GM19351 (cell line): Measurements from ENCODE around the gene BBS1.
"Not testable (repeated sequence)": the region's sequence is repeated elsewhere in the genome, so short reads cannot be mapped to it uniquely, and the experiment has no call there.

Source experiments
- ATAC-seq: cut with Tn5 transposase; IDR thresholded peaks from one replicate; pipeline ENCODE4 v1.9.1; 2021; ENCODE audit warnings: mild to moderate bottlenecking, moderate library complexity; ENCODE audit not compliant: unreplicated experiment

The BBS1 gene

DNA sequence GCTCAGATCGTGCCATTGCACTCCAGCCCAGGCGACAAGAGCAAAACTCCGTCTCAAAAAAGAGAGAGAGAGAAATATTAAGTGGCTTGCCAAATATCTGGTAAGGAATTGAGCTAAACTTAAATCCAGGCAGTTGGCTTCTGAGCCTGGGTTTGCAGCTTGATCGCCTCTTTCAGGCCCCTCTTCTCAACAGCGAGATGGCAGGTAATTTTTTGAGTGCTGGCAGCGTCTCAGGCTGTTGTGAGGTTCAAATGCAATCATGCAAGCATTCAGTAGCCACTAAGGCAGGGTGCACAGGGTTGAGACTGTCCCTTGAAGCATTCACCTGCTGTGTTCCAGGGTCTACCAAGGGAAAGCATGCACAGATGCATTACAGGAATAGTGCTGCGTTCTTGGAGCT, 58.6 kb downstream of the BBS1 start:
- ATAC-seq: no peak

DNA sequence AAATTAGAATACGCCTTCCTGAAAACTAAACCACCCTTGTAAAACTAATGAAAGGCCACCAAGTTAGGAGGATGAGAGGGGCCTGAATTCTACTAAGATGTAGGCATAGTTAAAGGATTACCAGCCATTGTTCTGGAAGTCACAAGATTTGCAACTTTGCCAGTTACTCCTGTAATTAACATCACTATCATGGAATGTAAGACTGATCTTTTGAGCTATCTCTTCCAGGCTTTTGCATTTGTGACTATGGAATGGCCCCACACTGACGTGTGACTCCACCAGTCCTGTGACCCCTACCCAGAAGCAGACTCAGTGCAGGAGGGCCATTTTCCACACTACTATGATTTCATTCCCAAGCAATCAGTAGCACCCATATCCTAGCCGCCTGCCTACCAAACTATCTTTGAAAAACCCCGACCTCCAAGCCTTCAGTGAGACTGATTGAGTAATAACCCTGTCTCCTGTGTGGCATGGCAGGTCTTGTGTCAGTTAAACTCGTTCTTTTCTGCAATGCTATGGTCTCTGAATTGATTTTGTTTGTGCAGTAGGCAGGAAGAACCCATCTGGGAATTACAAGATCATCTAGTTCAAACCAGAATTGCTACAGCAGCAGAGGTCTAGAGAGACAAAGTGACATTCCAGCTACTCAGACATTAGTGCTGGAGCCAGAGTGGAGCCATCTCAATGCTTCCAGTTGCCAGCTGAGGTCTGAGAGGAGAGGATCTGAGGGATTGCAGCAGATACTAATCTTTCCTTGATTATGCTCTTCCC, 59.8 kb downstream of the BBS1 start:
- ATAC-seq: no peak

DNA sequence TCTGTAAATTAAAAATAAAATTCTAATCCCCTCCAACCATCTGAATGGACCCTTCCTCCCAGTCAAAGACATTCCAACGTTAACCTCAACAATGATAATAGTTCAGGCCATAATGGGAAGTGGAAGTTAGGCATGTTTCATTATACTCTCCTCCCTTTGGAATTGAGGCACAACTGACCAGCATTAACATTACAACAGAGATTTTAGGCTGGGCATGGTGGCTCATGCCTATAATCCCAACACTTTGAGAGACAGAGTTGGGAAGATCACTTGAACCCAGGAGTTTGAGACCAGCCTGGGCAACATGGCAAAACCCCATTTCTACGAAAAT, 60.4 kb downstream of the BBS1 start:
- ATAC-seq: no peak

DNA sequence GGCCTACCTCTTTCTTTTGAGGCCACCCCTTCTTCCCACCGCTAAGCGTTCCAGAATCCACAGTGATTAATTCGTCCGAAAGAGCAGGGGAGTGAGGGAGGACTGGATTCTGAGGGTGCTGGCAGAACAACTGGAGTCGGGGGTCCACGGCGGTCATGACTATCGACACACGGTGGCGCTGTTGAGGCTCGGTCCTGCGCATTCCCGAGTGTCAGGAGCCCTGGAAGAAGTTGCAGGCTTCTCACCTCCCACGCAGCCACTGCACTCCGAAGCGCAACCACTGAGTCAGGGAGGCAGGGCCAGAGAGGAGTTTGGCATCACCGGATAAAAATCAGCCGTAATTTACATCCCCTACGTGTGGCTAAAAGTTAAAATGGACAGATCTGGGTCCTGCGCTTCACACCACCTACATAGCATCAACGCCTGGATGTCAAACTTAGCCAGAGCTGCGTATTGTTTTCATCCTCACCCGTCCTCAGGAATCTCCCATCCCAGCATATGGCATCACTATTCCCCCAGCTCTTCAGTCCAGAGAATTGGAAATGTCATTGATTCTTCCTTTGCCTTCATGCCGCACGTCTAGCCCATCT, 68.7 kb downstream of the BBS1 start:
- ATAC-seq: no peak

DNA sequence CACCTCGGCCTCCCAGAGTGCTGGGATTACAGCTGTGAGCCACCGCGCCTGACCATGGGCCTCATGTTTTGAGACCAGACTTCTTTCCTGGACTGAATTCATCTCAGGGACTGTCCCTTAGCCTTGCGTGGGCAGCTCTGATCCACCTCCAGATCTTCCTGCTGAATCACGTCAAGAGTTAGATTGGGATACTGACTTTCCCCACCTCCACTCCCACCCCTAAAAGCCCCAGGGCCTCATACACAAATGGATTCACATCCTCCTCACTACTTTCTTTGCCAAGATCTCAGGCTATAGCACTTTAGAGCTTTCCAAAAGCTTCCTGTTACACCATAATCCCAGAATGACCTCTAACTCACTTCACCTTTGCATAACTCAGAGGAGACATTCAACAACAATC, 70.4 kb downstream of the BBS1 start:
- no peak for ATAC-seq

DNA sequence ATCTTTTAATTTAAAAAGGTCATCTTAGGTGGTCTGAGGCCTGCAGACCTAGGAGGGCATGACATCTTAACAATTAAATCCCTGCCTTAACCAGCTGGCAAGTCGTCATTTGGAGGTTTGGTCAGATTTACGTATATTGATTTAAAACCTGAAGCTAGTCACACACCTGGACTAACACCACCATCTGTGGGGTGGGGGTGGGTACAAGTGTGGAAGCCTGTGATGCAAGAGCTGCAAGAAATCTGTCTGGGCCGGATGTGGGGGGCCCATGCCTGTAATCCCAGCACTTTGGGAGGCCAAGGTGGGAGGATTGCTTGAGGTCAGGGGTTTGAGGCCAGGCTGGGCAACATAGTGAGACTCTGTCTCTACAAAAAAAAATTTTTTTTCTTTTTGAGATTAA, 70.8 kb downstream of the BBS1 start:
- ATAC-seq: no peak

DNA sequence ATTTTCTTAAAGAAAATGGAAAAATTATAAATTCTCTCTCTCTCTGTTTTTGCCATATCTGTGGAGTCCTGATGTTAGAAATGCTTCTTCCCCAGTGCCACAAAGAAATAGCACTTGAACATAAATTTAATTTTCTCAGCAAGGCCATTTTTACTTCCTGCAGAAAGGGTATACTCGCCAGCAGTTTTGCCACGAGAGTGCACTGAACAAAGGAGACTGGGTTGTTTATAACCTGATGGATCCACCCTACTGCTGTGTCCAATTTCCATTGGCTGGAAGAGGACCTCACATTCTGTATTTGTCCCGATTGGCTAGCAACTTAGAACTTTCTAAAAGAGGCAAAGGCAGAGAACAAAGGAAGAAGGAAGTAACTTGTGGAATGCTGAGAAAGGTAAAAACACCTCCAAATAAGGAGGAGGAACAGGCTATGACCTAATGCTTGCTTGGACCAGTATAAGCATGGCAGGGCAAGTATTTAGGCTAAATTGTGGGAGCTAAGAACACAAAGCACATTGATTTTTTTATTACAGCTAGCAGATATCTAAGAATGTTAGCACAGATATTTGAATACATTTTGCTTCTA, 72.2 kb downstream of the BBS1 start:
- ATAC-seq: not testable (repeated sequence)
